GM21528 (cell line): ENCODE measurements around the gene IL1RAPL1.

Experiments used
- ATAC-seq: cut with Tn5 transposase; IDR thresholded peaks from one replicate; pipeline ENCODE4 v1.9.1; 2021; ENCODE audit warnings: mild to moderate bottlenecking, moderate library complexity; ENCODE audit not compliant: unreplicated experiment, low FRiP score

IL1RAPL1 gene

GRCh38 chrX:28586981-28587551 lies at the start of gene IL1RAPL1:
Gene IL1RAPL1, plus strand, starts transcription at chrX:28587446.
- no peak for ATAC-seq

- ATAC-seq = no peak
Observed at GRCh38 chrX:28542791-28543190, 44.5 kb upstream of the IL1RAPL1 start.

GRCh38 chrX:28549838-28550237 lies 37.4 kb upstream of the IL1RAPL1 start:
- ATAC-seq = no peak

GRCh38 chrX:28550331-28550872 lies 36.8 kb upstream of the IL1RAPL1 start:
- no peak for ATAC-seq

- ATAC-seq = no peak
Observed at GRCh38 chrX:28552322-28552721, 34.9 kb upstream of the IL1RAPL1 start.

- no peak for ATAC-seq
Observed at GRCh38 chrX:28552882-28553829, 34.1 kb upstream of the IL1RAPL1 start.

- no peak for ATAC-seq
Observed at GRCh38 chrX:28576117-28576516, 11.1 kb upstream of the IL1RAPL1 start.

- ATAC-seq = no peak
Observed at GRCh38 chrX:28581522-28581921, 5.7 kb upstream of the IL1RAPL1 start.

- no peak for ATAC-seq
Observed at GRCh38 chrX:28582511-28582910, 4.7 kb upstream of the IL1RAPL1 start.

GRCh38 chrX:28584025-28584424 lies 3.2 kb upstream of the IL1RAPL1 start:
- ATAC-seq = no peak

GRCh38 chrX:28585767-28586166 lies 1.5 kb upstream of the IL1RAPL1 start:
- no peak for ATAC-seq

GRCh38 chrX:28586286-28586685 lies 960 bp upstream of the IL1RAPL1 start:
- ATAC-seq = no peak

- ATAC-seq = no peak
Observed at GRCh38 chrX:28589046-28589445, 1.8 kb downstream of the IL1RAPL1 start.

- no peak for ATAC-seq
Observed at GRCh38 chrX:28590396-28590795, 3.1 kb downstream of the IL1RAPL1 start.

GRCh38 chrX:28591542-28591941 lies 4.3 kb downstream of the IL1RAPL1 start:
- ATAC-seq = no peak

GRCh38 chrX:28595346-28595745 lies 8.1 kb downstream of the IL1RAPL1 start:
- ATAC-seq = no peak

GRCh38 chrX:28599957-28600356 lies 12.7 kb downstream of the IL1RAPL1 start:
- no peak for ATAC-seq

- ATAC-seq = no peak
Observed at GRCh38 chrX:28609003-28609402, 21.8 kb downstream of the IL1RAPL1 start.

GRCh38 chrX:28609917-28610613 lies 22.8 kb downstream of the IL1RAPL1 start:
- ATAC-seq = no peak

- ATAC-seq = no peak
Observed at GRCh38 chrX:28610746-28611145, 23.5 kb downstream of the IL1RAPL1 start.

- ATAC-seq = no peak
Observed at GRCh38 chrX:28613558-28613957, 26.3 kb downstream of the IL1RAPL1 start.
